HepG2 (cell line): ENCODE data around the gene TAPBP. TPM values are rescaled to one million over a fixed set of nuclear protein-coding genes. Genes with fewer than 3 reads are reported as not detected.

Experiments used
- CC2D1A ChIP-seq: sonication (generic); formaldehyde crosslinking; IDR thresholded peaks from 2 replicates; pipeline ENCODE4 v1.8.1; 2023; ENCODE audit warnings: mild to moderate bottlenecking, missing genetic modification reagents
- CSRNP1 ChIP-seq: sonication (generic); formaldehyde crosslinking; IDR thresholded peaks from 2 replicates; pipeline ENCODE4 v1.8.1; 2023; ENCODE audit warnings: mild to moderate bottlenecking, missing genetic modification reagents
- EED ChIP-seq: sonication (generic); formaldehyde crosslinking; IDR thresholded peaks from 2 replicates; pipeline ENCODE4 v1.5.0; 2020; ENCODE audit warnings: mild to moderate bottlenecking, missing genetic modification reagents
- GABPA ChIP-seq, 2 experiments: IDR thresholded peaks; 2 replicates each; pipeline ENCODE4 v1.6.1; 2011 to 2016; ENCODE audit warnings: low read depth in 2 of 2, low read length in 1 of 2, missing biosample characterization in 1 of 2, missing genetic modification characterization in 1 of 2
- HIC2 ChIP-seq: sonication (generic); formaldehyde crosslinking; IDR thresholded peaks from 2 replicates; pipeline ENCODE4 v1.9.0; 2022; ENCODE audit warnings: low read depth, missing genetic modification reagents
- HNRNPK ChIP-seq: fragments of 200-400 bp; formaldehyde crosslinking; IDR thresholded peaks from 2 replicates; pipeline ENCODE4 v1.6.1; 2018; ENCODE audit warnings: low read length, low read depth, moderate library complexity, mild to moderate bottlenecking; ENCODE audit not compliant: poor library complexity, severe bottlenecking
- MAZ ChIP-seq, 2 experiments: sonication (generic) in 1 of 2; formaldehyde crosslinking in 1 of 2; IDR thresholded peaks; 2 replicates each; pipeline versions ENCODE4 v1.5.0 to v1.6.1; 2012 to 2020; ENCODE audit warnings: low read depth in 2 of 2, mild to moderate bottlenecking in 2 of 2, borderline replicate concordance in 1 of 2, improper control_type of control experiment in 1 of 2, low read length in 1 of 2, missing genetic modification reagents in 1 of 2, moderate library complexity in 1 of 2
- RARA ChIP-seq: IDR thresholded peaks from 2 replicates; pipeline ENCODE4 v1.6.1; 2016; ENCODE audit warnings: missing genetic modification reagents, missing compliant biosample characterization
- SAP130 ChIP-seq: IDR thresholded peaks from 2 replicates; pipeline ENCODE4 v1.6.1; 2016; ENCODE audit warnings: low read depth
- TEAD3 ChIP-seq: optimal IDR thresholded peaks from 2 replicates; pipeline ENCODE3; 2016; ENCODE audit warnings: borderline replicate concordance
- U2AF2 ChIP-seq: fragments of 200-400 bp; formaldehyde crosslinking; IDR thresholded peaks from 2 replicates; pipeline ENCODE4 v1.6.1; 2017; ENCODE audit warnings: low read depth, mild to moderate bottlenecking, low read length
- YY1 ChIP-seq: IDR thresholded peaks from 2 replicates; pipeline ENCODE4 v1.6.1; 2011; ENCODE audit warnings: low read length, low read depth, moderate library complexity, mild to moderate bottlenecking; ENCODE audit not compliant: insufficient read depth, insufficient replicate concordance
- ZBTB43 ChIP-seq: sonication (generic); formaldehyde crosslinking; conservative IDR thresholded peaks from 2 replicates; pipeline ENCODE4 v1.4.0; 2020; ENCODE audit warnings: missing genetic modification reagents
- ZFAT ChIP-seq: sonication (generic); formaldehyde crosslinking; conservative IDR thresholded peaks from 2 replicates; pipeline ENCODE4 v1.8.1; 2023; ENCODE audit warnings: missing genetic modification reagents, inconsistent platforms
- ZKSCAN5 ChIP-seq: sonication (generic); formaldehyde crosslinking; IDR thresholded peaks from 2 replicates; pipeline ENCODE4 v1.5.1; 2020; ENCODE audit warnings: mild to moderate bottlenecking, missing genetic modification reagents
- ZNF17 ChIP-seq: sonication (generic); formaldehyde crosslinking; IDR thresholded peaks from 2 replicates; pipeline ENCODE4 v1.5.0; 2020; ENCODE audit warnings: mild to moderate bottlenecking, missing genetic modification reagents
- ZNF382 ChIP-seq: sonication (generic); formaldehyde crosslinking; IDR thresholded peaks from 2 replicates; pipeline ENCODE4 v1.5.0; 2020; ENCODE audit warnings: missing genetic modification reagents, mild to moderate bottlenecking, borderline replicate concordance
- ZNF597 ChIP-seq: sonication (generic); formaldehyde crosslinking; IDR thresholded peaks from 2 replicates; pipeline ENCODE4 v1.5.0; 2020; ENCODE audit warnings: missing genetic modification reagents
- ZNF605 ChIP-seq: sonication (generic); formaldehyde crosslinking; IDR thresholded peaks from 2 replicates; pipeline ENCODE4 v1.8.0; 2022; ENCODE audit warnings: mild to moderate bottlenecking, missing genetic modification reagents
- ZNF772 ChIP-seq: sonication (generic); formaldehyde crosslinking; IDR thresholded peaks from 2 replicates; pipeline ENCODE4 v1.5.0; 2020; ENCODE audit warnings: mild to moderate bottlenecking, missing genetic modification reagents
- ZSCAN21 ChIP-seq: sonication (generic); formaldehyde crosslinking; IDR thresholded peaks from 2 replicates; pipeline ENCODE4 v1.8.0; 2022; ENCODE audit warnings: mild to moderate bottlenecking, missing genetic modification reagents, moderate library complexity, borderline replicate concordance
- polyA plus RNA-seq, 8 experiments: library from polyadenylated mRNA; depleted of rRNA in 3 of 8; stranded (reverse) in 7 of 8; unstranded in 1 of 8; fragments of >200 nt; fragmentation: Illumina TruSeq in 4 of 8; extraction: Trizol in 4 of 8; gene quantifications; 2 replicates each; pipeline versions ENCODE4 v1.2.1 to v1.2.3, GENCODE V29; 2011 to 2016; ENCODE audit warnings: low read depth in 4 of 8, missing spikeins in 1 of 8, mixed read lengths in 1 of 8; ENCODE audit not compliant: insufficient read depth in 1 of 8
- total RNA-seq, 5 experiments: library from RNA; depleted of rRNA; stranded (reverse); fragments of >200 nt; fragmentation: Illumina TruSeq; extraction: Trizol; gene quantifications; 2 replicates each; pipeline ENCODE4 v1.2.3, GENCODE V29; 2016; ENCODE audit warnings: low read depth in 1 of 5
- TF ChIP-seq, protein P1 (sequence below): sonication (generic); formaldehyde crosslinking; IDR thresholded peaks from 2 replicates; pipeline ENCODE4 v1.4.0; 2020; ENCODE audit warnings: missing genetic modification reagents, low read depth, mild to moderate bottlenecking, borderline replicate concordance

Gene TAPBP
- total and polyA plus RNA-seq, 2 of the 13 experiments (the other 11 are each of a cell fraction or from before 2014, with no cell fraction given): 27.4 to 32.3 TPM

- no peak for TF ChIP-seq ZNF597 (CRISPR knock-in tag)
- TF ChIP-seq HNRNPK: no peak
- TF ChIP-seq HIC2 (CRISPR knock-in tag): no peak
- TF ChIP-seq GABPA (IDR thresholded peaks at IDR 0.05; ENCODE audit: low read depth, low read length): no peak
- TF ChIP-seq GABPA (CRISPR knock-in tag; IDR thresholded peaks at IDR 0.05; ENCODE audit: low read depth): no peak; the same call in none of the 2 replicates
- TF ChIP-seq TEAD3 (CRISPR knock-in tag): peak; percentile 86
- no peak; the same call in 1 of the 2 replicates for TF ChIP-seq ZSCAN21 (CRISPR knock-in tag)
- TF ChIP-seq ZNF605 (CRISPR knock-in tag): peak; percentile 97
- TF ChIP-seq U2AF2: no peak
- no peak for TF ChIP-seq EED
- TF ChIP-seq RARA (CRISPR knock-in tag): 0 out of 2 replicates have a peak, but pooled peaks have one; percentile 11
- peak; percentile 94 for TF ChIP-seq MAZ (IDR thresholded peaks at IDR 0.05; ENCODE audit: borderline replicate concordance, low read depth, low read length)
- TF ChIP-seq MAZ (CRISPR knock-in tag; IDR thresholded peaks at IDR 0.05; ENCODE audit: low read depth): peak; percentile 65
- no peak for TF ChIP-seq ZNF772 (CRISPR knock-in tag)
- TF ChIP-seq, protein P1, sequence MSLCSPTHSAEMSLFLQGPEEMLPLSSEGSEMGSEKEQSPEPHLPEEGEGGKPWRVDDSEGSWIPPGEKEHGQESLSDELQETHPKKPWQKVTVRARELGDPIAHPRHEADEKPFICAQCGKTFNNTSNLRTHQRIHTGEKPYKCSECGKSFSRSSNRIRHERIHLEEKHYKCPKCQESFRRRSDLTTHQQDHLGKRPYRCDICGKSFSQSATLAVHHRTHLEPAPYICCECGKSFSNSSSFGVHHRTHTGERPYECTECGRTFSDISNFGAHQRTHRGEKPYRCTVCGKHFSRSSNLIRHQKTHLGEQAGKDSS (CRISPR knock-in tag): no peak
- TF ChIP-seq YY1: peak; percentile 95
- TF ChIP-seq ZNF382 (CRISPR knock-in tag): no peak
- TF ChIP-seq CC2D1A (CRISPR knock-in tag): no peak
- TF ChIP-seq ZBTB43 (CRISPR knock-in tag): no peak
- no peak for TF ChIP-seq ZFAT
- TF ChIP-seq ZNF17 (CRISPR knock-in tag): no peak
- TF ChIP-seq SAP130 (CRISPR knock-in tag): peak; percentile 53
- no peak for TF ChIP-seq CSRNP1 (CRISPR knock-in tag)
- TF ChIP-seq ZKSCAN5: no peak
Measured at GRCh38 chr6:33317669-33318425, 4.0 kb upstream of the TAPBP start, which contains the start of gene ZBTB22 (continued).
